HUES48 (cell line): ENCODE results near the gene IL1R2.

ENCODE experiments used
- H3K27ac ChIP-seq: one replicate; pipeline ENCODE4 v1.7.0; 2013; ENCODE audit warnings: low read depth, low read length, inconsistent platforms
- H3K27me3 ChIP-seq: 2 replicates; pipeline ENCODE4 v1.6.1; 2013; ENCODE audit warnings: mild to moderate bottlenecking, low read length; ENCODE audit not compliant: control insufficient read depth, insufficient read depth
- H3K36me3 ChIP-seq: 2 replicates; pipeline ENCODE4 v1.6.1; 2013; ENCODE audit warnings: low read length; ENCODE audit not compliant: control insufficient read depth, insufficient read depth
- H3K4me1 ChIP-seq: 2 replicates; pipeline ENCODE4 v1.6.1; 2013; ENCODE audit warnings: mild to moderate bottlenecking, low read length; ENCODE audit not compliant: control insufficient read depth, insufficient read depth
- H3K4me3 ChIP-seq: 2 replicates; pipeline ENCODE4 v1.5.1; 2013; ENCODE audit warnings: mild to moderate bottlenecking, low read depth, low read length
- H3K9ac ChIP-seq: 2 replicates; pipeline ENCODE4 v1.6.1; 2013; ENCODE audit warnings: mild to moderate bottlenecking, low read depth, low read length, moderate library complexity
- H3K9me3 ChIP-seq: 2 replicates; pipeline ENCODE4 v1.6.1; 2013; ENCODE audit warnings: low read length; ENCODE audit not compliant: control insufficient read depth, insufficient read depth

IL1R2 gene

GRCh38 chr2:101975171-101975870 is 16.4 kb upstream of the IL1R2 start:
- H3K9me3 ChIP-seq = peaks cover 9% of the 10 kb centered on the region
- no peak overlapping the region for H3K4me3 ChIP-seq
- H3K9ac ChIP-seq = no peak overlapping the region
- H3K36me3 ChIP-seq = no peaks in the 10 kb centered on the region
- H3K27ac ChIP-seq = peak overlapping the region; percentile 50
- no peaks in the 10 kb centered on the region for H3K4me1 ChIP-seq
- H3K27me3 ChIP-seq = no peaks in the 10 kb centered on the region

DNA sequence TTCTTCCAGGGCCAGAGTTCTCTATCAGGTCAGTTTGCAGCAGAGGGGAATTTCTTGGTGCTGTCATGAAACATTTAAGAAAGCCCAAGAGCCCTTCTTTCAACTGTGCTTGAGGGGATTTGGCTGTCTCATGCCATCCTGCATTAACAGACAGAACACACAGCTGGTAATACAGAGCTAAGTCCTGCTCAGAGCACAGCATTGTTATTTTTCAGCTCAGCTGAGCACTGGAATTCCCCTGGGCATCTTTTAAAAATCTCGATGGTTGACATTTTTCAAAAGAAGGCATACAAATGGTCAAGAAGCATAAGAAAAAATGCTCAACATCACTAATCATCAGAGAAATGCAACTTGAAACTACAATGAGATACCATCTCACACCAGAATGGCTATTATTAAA is 14.9 kb upstream of the IL1R2 start:
- Histone ChIP-seq H3K27me3 (no peaks in the 10 kb centered on the region), H3K9me3 (no peaks in the 10 kb centered on the region), H3K4me1 (no peaks in the 10 kb centered on the region), H3K36me3 (no peaks in the 10 kb centered on the region), H3K27ac (no peak overlapping the region), H3K9ac (no peak overlapping the region), H3K4me3 (no peak overlapping the region)

- Histone ChIP-seq H3K36me3 (no peaks in the 10 kb centered on the region), H3K27me3 (no peaks in the 10 kb centered on the region), H3K9me3 (no peaks in the 10 kb centered on the region), H3K4me3 (no peak overlapping the region), H3K27ac (no peak overlapping the region), H3K9ac (no peak overlapping the region), H3K4me1 (peaks cover 10% of the 10 kb centered on the region)
Measured at GRCh38 chr2:101980368-101980767, 11.4 kb upstream of the IL1R2 start.

- H3K9ac ChIP-seq = no peak overlapping the region
Measured at GRCh38 chr2:101981066-101981465, 10.7 kb upstream of the IL1R2 start.

GRCh38 chr2:101981504-101981903 is 10.3 kb upstream of the IL1R2 start:
- no peaks in the 10 kb centered on the region for H3K27me3 ChIP-seq
- H3K4me3 ChIP-seq = no peak overlapping the region
- peaks cover 10% of the 10 kb centered on the region for H3K4me1 ChIP-seq
- H3K36me3 ChIP-seq = no peaks in the 10 kb centered on the region
- no peak overlapping the region for H3K27ac ChIP-seq
- no peaks in the 10 kb centered on the region for H3K9me3 ChIP-seq
- no peak overlapping the region for H3K9ac ChIP-seq

More at GRCh38 chr2:101981066-101981465, 10.7 kb upstream of the IL1R2 start:
- Histone ChIP-seq H3K4me3 (no peak overlapping the region), H3K4me1 (peaks cover 10% of the 10 kb centered on the region), H3K27me3 (no peaks in the 10 kb centered on the region), H3K36me3 (no peaks in the 10 kb centered on the region), H3K9me3 (no peaks in the 10 kb centered on the region), H3K27ac (no peak overlapping the region)

- no peak overlapping the region for H3K4me3 ChIP-seq
- no peaks in the 10 kb centered on the region for H3K9me3 ChIP-seq
- H3K27me3 ChIP-seq = no peaks in the 10 kb centered on the region
- peaks cover 10% of the 10 kb centered on the region for H3K4me1 ChIP-seq
- H3K27ac ChIP-seq = no peak overlapping the region
- H3K9ac ChIP-seq = no peak overlapping the region
- H3K36me3 ChIP-seq = no peaks in the 10 kb centered on the region
Measured at GRCh38 chr2:101982495-101983029, 9.2 kb upstream of the IL1R2 start.

- H3K9ac ChIP-seq = no peak overlapping the region
- no peaks in the 10 kb centered on the region for H3K9me3 ChIP-seq
- peaks cover 10% of the 10 kb centered on the region for H3K4me1 ChIP-seq
- peak overlapping the region; percentile 55 for H3K27ac ChIP-seq
- H3K27me3 ChIP-seq = no peaks in the 10 kb centered on the region
- H3K4me3 ChIP-seq = no peak overlapping the region
- no peaks in the 10 kb centered on the region for H3K36me3 ChIP-seq
Measured at GRCh38 chr2:101983486-101983885, 8.3 kb upstream of the IL1R2 start.

GRCh38 chr2:101983928-101984327 is 7.8 kb upstream of the IL1R2 start:
- Histone ChIP-seq H3K27me3 (no peaks in the 10 kb centered on the region), H3K4me3 (no peak overlapping the region), H3K4me1 (peaks cover 10% of the 10 kb centered on the region), H3K27ac (no peak overlapping the region), H3K36me3 (no peaks in the 10 kb centered on the region), H3K9me3 (no peaks in the 10 kb centered on the region), H3K9ac (no peak overlapping the region)

DNA sequence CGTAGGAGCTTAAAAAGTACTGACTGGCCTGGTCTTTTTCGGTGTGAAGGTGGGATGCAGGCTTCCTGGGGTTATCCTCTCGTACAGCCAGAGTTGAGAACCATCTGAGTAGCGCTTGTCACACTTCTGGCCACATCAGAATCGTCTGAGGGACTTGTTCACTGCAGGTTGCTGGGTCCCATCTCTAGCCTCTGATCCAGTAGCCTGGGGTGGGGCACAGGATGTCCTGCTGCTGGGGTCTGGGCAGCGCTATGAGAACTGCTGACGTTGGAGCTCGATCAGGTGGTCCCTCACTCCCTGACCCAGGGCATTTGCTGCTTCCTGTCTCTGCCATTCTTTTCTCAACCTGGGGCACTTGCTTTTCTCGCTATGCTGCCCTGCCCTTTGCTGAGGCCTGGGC is 7.1 kb upstream of the IL1R2 start:
- peaks cover 10% of the 10 kb centered on the region for H3K4me1 ChIP-seq
- H3K36me3 ChIP-seq = no peaks in the 10 kb centered on the region
- no peak overlapping the region for H3K27ac ChIP-seq
- H3K4me3 ChIP-seq = no peak overlapping the region
- no peaks in the 10 kb centered on the region for H3K9me3 ChIP-seq
- H3K27me3 ChIP-seq = no peaks in the 10 kb centered on the region
- H3K9ac ChIP-seq = no peak overlapping the region

DNA sequence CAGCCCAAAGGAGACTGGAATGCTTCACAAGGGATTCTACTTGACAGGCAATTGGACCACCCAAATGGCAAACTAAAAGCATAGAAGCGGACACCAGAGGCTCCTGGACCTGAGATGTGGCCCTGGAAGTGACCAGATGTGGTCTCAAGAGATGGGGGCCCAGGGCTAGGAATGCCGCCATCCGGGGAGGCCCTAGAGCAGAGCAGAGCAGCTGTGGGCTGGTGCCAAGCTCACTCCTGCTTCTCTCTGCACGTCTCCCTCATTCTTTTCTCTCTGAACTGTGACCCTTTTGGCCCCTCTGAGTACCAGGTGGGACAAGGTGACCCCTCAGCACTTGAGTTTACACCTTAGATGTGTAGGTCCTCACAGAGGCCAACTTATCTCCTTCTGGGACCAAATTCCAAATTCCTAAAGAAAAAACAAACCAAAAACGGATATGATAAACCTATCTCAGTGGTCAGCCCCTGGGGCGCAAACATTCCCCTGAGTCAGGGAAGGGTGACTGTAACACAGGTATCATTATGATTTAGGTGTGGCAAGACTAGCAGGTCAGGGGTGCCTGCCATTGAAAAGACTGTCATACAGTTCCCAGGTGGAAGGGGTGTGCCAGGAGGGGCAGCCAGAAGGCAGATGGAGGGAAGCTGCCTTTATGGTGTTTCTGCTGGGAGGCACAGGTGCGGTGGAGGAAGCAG is 6.5 kb upstream of the IL1R2 start:
- Histone ChIP-seq H3K36me3 (no peaks in the 10 kb centered on the region), H3K27me3 (no peaks in the 10 kb centered on the region), H3K27ac (no peak overlapping the region), H3K9me3 (no peaks in the 10 kb centered on the region), H3K4me1 (peaks cover 10% of the 10 kb centered on the region), H3K4me3 (no peak overlapping the region), H3K9ac (no peak overlapping the region)

GRCh38 chr2:101985793-101986164 is 6.0 kb upstream of the IL1R2 start:
- Histone ChIP-seq H3K4me3 (no peak overlapping the region), H3K27ac (no peak overlapping the region), H3K4me1 (peaks cover 10% of the 10 kb centered on the region)

More at GRCh38 chr2:101985793-101986164, 6.0 kb upstream of the IL1R2 start:
- H3K36me3 ChIP-seq = no peaks in the 10 kb centered on the region
- no peak overlapping the region for H3K9ac ChIP-seq
- no peaks in the 10 kb centered on the region for H3K9me3 ChIP-seq
- H3K27me3 ChIP-seq = no peaks in the 10 kb centered on the region
